ENCODE data around the gene SPECC1.
"Not testable (repeated sequence)": the region's sequence is repeated elsewhere in the genome, so short reads cannot be mapped to it uniquely, and the experiment has no call there.

SPECC1 gene

DNA sequence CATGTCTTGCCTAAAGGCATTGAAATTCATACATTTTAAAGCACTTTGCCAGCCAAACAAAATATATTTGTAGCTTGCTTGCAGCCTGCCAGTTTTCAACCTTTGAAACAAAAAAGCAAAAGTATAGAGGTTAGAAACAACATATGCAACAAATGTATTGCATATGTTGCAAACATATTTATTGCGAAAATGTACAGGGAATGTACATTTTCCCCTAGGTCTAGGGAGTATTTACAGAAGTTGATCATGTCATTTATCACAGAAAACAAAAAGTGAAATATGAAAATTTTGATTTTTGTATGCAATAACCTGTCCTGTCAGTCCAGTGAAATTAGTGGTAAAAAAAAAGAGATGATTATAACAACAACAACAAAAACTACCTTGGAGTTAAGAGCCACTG lies 171.5 kb downstream of the SPECC1 start:
- no peak for DNase-seq

DNA sequence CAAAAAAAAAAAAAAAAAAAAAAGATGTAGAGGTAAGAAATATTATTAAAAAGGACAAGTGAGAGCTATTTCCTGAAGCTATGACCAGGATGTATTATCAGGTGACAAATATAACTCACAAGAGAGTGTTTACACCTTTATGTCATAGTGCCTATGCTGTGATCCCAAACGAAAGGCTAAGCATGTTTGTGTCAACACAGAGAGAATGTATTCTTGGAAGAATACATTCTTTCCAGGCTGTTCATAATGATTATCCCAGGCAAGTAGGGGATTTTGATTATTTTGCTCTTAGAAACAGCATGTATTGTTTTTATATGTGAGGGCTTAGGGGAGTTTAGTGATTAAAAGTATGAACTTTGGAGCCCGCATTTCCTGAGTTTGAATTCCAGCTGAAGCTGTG lies 175.0 kb downstream of the SPECC1 start:
- no peak for DNase-seq

DNA sequence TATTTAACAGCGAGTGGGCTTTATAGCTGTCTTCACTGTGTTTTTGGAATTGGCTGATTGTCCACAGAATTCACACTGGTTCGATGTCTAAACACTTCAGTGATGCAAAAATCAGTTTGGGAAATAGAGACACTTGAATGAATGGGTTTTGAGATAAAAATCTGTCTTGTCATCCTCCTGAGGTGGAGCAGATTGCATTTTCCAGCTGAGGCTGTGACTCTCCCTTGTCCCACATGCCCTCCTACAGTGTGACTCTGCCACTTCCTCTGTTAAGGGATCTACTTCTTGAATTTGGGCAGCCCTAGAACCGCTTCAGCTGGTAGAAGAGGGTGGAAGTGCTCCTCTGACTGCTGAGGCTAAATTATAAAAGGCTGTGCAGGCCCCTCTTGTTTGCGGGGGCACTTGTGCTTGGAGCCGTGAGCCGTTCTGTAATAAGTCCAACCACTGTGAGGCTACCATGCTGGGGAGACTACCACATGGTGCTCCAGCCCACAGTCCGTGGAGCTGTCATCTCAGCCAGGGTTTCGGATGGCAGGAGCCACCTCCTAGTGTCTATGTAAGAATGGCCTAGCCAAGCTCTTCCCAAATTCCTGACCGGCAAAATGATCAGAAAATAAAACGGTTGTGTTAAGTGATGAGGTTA lies 175.9 kb downstream of the SPECC1 start:
- DNase-seq: no peak

DNA sequence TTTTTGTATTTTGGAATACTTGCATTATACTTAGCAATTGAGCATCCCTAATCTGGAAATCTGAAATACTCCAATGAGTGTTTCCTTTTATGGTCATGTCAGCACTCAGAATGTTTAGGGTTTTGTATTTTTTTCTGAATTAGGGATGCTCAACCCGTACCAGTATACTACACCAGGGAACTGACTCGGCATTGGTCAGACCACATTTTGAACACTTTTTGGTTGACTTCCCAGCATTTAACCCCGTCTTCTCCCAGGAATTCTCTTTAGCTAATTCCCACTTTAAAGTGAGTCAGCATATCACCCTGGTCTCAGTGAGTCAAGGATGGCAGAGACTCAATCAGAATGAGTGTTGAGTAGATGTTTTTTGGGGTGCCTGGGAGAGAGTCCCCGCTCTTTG lies 177.9 kb downstream of the SPECC1 start:
- DNase-seq: no peak

DNA sequence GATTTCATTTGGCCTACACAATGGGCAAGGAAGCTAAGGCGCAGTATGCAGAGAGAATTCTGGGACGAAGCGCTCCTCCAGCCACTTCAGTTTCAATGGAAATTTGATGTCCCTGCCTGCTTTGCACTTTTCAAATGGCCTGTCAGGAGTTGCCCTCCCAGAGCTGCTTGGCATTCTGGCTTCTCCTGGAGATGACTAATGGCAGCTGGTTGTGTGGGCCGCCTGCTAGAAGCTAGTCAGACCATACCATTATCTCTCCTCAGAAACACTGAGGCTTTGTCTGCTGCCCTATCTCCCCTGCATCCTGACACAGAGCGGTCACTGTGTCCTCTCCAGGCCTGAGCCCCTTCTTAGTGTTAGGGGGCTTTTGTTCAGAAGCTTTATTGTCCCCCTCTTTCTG lies 180.1 kb downstream of the SPECC1 start:
- no peak for DNase-seq

DNA sequence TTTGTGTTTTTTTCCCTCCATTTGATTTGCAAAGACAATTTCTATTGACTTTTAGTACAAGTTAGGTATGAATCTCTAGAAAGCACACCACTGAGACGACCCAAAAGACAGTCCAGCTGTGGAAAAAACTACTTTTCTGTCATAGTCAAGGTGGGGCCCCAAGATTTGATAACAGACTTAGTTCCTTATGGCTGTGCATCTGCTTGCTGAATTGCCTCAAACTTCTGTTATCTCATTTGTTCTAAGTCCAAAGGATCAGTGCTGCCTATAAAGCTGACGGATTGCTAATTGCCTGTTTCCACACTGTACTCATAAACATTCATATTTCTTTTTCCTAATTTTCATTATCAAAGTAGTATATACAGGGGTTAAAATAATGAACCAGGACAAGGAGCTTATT lies 180.8 kb downstream of the SPECC1 start:
- DNase-seq: no peak

DNA sequence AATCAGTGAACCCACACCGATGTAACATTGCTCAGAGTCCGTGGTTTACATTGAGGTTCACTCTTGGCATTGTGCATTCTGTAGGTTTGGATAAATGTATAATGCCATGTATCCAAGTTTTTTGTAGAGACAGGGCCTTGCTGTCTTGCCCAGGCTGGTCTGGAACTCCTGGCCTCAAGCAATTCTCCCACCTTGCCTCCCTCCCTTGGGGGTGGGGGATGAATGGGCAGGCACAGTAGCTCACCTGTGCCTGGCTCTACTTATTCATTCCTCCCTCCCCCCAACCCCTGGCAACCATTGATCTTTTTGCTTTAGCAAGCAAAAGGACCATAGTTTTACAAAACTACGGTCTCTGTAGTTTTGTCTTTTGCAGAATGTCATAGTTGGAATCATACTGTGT lies 181.4 kb downstream of the SPECC1 start:
- DNase-seq: no peak

DNA sequence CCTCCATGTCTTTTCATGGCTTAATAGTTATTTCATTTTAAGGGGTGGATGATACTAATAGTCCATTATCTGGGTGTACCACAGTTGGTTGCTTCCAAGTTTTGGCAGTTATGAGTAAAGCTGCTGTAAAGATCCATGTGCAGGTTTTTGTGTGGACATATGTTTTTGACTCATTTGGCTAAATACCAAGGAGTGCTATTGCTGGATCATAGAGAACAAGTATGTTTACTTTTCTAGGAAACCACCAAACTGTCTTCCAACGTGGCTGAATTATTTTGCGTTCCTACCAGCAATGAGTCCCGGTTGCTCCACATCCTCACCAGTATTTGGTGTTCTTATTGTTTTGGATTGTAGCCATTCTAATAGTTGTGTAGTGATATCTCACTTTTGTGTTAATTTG lies 181.9 kb downstream of the SPECC1 start:
- DNase-seq: no peak

DNA sequence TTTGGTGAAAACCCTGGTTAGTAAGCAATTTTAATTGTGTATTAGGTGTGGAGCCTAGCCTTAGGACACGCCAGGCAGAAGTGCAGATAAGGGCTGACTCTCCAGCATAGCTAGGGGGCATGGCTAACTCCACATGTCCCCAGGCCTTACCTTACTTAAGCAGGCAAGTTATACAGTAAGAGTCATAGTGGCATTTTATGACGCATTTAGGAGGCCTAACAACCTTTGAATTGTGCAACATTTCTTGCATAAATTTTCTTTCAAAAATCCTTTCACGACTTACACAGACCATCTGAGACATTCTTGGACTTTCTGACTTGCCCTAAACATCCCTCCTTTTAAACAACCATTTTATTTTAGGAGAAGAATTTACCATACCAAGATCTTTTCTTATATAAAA lies 187.1 kb downstream of the SPECC1 start:
- not testable (repeated sequence) for DNase-seq

DNA sequence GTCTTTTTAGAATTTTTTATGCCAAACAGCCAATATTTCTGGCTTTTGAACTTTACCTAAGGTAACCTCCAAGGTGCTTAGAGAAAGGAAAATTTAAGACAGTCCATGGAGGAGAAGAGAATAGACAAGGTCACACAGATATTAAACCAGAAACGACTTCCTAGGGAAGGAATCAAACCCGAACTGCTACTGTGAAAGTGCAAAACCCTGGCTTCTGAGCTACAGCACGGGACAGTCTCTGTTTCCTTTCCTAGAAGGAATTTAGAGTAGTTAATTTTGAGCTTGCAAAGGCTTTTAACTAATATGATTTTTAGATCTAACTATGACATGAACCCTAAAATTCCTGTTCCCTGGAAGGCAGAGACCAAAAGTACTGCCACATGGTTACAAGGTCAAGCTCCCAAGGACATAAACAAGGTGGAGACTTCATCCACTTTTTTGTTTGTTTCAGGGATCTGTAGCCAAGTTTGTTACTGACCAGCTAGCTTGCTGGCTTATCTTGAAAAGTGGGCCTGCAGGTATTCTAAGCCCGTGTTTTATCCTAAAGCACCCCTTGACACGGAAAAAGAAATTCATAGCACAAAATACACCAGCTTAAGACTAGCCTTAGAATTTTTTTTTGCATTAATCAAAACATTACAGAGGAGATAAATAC lies 188.2 kb downstream of the SPECC1 start:
- no peak for DNase-seq

DNA sequence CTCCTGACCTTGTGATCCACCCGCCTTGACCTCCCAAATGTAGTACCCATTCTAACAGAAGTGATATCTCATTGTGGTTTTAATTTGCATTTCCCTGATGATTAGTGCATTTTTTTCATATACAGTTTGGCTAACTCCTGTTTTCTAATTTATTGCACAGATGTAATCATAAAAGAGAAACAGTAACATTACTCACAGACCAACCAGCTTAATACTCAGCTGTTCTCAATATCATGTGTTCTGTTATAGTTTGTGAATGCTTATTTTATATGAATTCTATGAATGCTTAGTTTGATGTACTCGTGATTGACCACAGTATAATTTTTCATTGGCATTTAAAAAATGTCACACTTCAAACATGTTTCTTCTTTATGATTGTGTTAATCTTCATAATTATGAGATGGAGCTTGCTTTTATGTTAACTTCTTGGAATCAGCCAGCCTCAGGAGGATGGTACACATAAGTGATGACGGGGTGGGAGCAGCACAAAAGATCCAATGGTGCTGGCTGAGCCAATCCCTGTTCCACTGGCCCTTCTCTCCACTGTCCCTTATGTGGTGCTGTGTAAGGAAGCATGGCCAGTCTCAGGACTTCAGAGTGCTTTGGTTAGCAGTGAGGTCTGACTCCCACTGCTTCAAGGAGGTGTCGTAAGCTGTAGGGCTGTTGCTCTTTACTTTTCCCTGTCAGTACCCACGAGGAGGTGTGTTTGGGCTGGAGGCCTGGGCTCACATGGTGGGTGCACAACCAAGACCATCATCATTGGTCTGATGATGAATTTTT lies 191.0 kb downstream of the SPECC1 start:
- DNase-seq: no peak

DNA sequence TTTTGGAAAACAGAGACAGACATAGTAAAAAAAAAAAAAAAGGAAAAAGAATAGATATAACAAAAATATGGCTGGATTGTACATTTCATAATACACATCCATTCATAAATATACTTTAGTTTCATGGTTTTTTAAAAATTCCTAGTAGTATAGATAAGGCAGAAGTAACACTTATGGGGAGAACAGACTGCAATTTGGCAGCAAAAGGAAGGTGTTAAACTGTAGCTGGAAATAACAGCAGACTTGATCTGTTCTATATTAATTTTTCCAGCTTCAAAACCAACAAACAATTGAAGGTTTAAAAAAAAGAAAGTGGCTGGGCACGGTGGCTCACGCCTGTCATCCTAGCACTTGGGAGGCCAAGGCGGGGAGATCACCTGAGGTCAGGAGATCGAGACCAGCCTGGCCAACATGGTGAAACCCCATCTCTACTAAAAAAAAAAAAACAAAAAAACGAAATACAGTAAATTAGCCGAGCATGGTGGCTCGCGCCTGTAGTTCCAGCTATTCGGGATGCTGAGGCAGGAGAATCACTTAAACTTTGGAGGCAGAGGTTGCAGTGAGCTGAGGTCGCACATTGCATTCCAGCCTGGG lies 191.8 kb downstream of the SPECC1 start:
- DNase-seq: no peak

DNA sequence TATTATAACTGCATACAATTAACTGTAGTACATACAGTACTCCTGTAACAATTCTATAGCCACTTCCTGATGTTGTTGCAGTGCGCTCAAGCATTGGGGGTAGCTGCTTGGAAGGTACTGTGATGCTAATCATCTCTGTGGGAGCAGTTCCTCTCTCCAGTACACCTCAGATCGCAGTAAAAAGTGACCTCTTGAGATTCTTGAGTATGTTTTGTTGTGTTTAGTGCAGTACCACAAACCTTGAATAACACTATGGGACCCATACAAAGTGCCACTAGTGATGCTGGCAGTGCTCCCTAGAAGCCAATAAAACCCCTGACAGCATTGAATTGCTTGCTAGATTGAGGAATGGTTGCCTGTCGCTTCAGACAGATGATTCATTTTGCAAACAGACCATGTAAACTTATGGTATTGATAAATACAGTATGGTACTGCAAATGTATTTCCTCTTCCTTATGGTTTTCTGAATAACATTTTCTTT lies 193.0 kb downstream of the SPECC1 start:
- DNase-seq: no peak

DNA sequence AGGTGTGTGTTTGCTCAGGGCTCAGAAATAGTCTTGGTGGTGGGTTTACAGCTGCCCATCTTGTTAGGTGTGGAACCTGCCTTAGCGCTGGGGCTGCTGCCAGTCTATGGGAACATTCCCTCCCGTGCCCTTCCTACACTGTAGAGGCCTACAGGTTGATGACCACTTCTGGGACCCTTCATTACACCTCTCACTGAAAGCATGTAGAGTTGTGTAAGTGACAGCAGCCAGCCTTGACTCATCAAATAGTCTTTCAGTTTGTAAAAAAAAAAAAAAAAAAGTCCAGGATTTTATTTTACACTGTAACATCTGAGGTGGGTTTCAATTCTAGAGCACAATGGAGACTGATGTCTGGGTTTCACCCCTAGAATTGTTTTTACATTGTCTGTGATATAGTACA lies 193.9 kb downstream of the SPECC1 start:
- no peak for DNase-seq

DNA sequence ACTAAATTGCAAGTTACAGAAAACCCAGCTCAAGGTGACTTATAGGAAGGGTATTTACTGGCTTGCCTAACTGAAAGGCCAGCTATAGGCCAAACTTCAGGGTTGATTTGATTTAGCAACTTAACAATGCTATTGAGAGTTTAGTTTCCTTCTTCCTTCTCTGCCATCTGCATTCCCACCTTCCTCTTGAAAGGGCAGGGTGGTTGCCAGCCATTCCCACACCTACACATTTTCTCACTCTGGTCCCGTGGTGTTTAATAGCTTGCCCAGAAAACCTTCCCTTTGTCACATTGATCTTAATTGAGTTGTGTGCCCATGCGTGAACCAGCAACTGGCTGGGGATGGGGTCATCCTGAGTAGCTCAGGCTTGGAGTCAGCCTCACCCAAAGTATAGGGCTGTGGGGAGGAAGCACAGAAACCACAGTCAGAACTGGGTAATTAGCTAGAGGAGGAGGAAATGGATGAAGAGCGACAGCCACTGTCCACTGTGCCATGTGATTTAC lies 194.7 kb downstream of the SPECC1 start:
- DNase-seq: no peak

DNA sequence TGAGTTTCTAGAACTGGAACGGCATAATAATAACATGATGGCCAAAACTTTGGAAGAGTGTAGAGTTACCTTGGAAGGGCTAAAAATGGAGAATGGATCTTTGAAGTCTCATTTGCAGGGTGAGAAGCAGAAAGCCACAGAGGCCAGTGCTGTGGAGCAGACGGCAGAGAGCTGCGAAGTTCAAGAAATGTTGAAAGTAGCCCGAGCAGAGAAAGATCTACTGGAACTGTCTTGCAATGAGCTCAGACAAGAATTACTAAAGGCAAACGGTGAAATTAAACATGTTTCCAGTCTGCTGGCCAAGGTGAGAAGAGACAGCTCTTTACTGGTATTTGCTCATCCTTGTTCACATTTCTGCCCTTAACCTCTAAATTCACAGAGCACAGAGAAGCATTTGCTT lies 196.4 kb downstream of the SPECC1 start:
- no peak for DNase-seq

DNA sequence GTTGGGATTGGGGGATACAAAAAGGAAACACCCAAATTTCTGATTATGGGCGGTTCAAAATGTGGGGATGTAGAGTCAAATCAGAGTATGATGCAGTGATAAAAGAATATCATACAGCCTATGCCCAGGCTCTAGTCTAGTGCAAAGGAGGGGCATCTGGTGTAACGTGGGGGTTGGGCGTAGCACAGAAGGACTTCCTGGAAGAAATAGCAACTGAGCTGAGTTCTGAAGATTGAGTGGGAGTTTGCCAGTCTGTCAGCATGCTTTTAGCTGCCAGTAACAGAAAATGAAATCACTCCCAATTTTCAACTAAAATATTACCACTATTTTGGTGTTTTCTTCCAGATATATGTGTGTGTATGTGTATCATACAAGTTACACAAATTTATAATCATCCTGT lies 196.9 kb downstream of the SPECC1 start:
- DNase-seq: no peak

DNA sequence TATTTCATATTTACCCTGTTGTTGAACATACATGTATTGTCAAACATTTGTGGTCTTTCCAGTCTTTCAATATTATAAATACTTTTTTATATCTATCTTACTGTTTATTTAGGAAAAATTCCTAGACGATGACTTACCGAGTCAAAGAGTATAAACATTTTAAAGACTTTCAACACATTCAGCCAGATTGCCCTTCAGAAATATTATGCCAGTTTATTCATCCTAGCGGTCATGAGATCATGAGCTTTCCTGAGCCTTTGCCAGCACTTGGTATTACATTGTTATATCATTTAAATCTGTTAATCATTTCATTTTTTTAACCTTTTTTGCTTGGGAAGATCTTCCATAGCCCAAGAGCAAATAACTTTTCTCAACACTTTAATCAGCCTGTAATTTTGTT lies 197.4 kb downstream of the SPECC1 start:
- no peak for DNase-seq

DNA sequence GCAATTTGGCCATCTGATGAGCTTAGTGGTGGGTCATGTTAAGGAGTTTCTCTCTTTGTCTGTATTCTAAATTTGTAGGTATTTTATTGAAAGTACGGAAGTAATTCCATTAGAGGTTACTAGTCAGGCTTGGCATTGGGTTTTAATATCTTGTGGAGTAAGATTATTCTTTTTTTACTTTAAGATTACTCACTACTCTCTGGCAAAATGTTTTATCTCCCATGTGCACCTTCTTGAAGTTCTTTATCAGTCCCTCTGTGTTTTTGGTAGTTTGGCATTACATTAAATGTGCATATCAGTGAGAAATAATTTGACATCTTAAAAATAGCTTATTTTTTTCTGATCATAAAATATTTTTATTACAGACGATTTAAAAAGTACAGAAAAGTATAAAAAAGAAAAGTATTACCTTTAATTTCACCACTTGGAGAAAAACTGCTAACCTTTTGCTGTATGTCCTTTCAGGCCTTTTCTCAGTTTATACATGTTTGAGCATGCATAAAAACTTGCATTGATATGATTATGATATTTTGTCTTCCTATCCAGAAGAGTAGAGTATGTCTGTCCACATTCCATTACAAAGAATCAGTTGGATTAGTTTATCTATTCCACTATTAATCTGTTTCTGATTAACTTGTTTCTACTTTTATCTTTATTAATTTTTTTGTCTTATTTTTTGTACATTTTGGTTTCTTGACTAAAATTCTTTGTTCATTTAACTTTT lies 198.3 kb downstream of the SPECC1 start:
- no peak for DNase-seq

DNA sequence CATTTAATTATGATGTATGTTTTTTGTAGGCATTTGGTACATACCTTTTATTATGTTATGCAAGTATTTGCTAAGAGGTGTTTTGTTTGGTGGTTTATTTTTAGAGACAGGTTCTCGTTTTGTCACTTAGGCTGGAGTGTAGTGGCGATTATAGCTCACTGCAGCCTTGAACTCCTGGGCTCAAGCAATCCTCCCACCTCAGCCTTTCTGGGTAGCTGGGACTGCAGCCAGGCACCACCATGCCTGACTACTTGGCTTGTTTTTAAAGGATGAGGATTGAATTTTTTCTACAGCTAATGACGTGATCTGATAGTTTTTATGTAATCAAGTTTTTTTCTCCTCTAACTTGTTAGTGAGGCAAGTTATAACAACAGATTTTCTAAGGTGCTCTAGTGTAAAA lies 199.6 kb downstream of the SPECC1 start:
- no peak for DNase-seq

DNA sequence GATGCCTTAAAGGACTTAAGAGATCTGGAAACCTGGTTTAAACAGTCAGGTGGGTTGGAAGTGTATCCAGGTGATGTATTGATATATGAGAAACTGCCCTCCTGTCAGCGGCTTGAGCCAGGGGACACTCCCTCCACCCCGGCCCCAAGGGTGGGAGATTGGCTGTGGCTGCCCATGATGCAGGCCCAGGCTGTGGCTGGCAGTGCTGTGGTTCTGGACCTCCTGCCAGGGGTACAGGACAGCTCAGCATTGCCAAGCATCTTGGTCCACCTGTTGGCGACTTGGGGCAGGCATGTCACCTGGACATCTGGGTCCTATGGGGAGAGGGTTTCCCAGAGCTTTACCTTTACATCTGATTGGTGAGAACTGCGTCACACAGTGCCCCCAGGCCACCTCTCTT lies 201.0 kb downstream of the SPECC1 start:
- DNase-seq: no peak

DNA sequence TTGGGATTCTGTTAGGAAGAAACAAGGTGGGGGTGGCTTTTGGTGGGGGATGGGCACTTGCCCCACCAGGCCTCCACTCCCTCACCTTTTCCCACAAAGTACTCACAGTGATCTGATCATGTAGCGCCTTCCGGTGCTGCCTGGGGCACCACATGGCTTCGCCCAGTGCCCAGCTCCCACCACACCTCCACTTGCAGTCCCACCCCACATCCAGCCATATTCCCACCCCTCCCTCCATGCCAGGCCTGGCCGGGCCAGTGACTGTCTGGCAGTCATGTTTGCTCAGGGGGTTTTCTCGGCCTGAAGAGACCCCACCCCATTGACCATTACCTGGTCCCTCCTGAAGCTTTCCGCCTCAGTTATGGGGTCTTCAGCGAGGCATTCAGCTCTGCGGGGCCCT lies 201.5 kb downstream of the SPECC1 start:
- no peak for DNase-seq

DNA sequence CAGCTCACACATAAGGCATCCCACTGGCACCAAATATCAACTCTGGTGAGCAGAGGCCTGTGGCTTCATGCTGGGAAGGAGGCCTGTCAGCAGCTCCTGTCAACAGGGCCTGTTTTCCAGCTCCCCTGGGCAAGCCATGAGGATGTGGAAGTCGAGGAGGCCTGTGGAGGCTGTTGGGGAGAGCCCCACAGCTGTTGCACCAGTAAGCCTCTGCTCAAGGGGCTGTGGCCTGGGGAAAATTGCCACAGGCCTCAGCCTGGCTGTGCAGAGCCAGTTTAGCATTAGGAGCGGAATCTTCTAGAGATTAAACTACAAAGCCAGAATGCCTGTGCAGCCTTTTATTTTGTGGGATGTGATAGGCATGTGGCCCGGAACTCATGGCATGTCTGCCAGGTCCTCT lies 202.1 kb downstream of the SPECC1 start:
- no peak for DNase-seq

All from cerebellar nuclear complex (tissue), 1 donor.